ENCODE data around the gene MLST8.

MLST8 gene, protein sequence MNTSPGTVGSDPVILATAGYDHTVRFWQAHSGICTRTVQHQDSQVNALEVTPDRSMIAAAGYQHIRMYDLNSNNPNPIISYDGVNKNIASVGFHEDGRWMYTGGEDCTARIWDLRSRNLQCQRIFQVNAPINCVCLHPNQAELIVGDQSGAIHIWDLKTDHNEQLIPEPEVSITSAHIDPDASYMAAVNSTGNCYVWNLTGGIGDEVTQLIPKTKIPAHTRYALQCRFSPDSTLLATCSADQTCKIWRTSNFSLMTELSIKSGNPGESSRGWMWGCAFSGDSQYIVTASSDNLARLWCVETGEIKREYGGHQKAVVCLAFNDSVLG

GRCh38 chr16:2205104-2205966 lies at the start of gene MLST8:
Gene MLST8, plus strand, starts transcription at chr16:2205454. Its CDS starts 632 bp downstream, at chr16:2206086.
- peak; percentile 85 for DNase-seq (ENCODE audit: low read depth)

DNA sequence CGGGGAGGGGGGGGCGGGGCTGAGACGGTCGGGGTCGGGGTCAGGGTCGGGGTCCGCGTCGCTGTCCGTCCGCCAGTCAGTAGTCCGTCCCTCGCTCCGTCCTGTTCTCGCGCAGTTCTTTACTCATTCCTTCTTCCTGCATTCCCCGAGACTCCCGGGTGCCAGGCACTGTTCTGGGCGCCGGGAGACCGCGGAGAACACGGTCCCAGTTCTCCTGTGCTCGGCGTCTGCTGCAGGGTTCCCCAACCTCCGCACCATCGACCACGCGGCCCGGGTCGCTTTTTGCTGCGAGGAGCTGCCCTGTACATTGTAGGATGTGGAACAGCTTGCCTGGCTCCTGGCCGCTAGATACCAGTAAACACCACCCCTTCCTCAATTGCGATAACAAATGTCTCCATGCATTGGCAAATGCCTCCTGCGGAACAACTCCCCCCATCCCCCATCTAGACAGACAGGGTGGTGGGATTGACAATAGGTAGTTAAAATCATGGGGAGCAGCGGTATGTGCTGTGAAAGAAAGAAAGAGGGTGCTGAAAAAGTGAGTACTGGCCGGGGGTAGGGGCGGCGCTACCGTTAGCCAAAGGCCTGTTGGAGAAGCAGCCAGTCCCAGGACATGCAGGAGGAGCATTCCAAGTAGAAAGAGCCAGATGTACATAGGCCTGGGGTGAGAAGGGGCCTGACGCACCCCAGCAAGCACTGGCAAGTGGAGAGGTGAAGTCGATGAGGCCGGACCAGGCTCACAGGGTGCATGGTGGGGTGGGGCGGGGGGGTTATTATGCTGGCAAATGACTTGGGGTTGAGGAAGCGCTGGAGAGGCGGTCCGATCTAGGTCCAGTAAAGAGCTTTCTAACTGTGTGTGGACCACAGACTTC lies 49.0 kb upstream of the MLST8 start:
- DNase-seq (ENCODE audit: low read depth), result peak; percentile 78

DNA sequence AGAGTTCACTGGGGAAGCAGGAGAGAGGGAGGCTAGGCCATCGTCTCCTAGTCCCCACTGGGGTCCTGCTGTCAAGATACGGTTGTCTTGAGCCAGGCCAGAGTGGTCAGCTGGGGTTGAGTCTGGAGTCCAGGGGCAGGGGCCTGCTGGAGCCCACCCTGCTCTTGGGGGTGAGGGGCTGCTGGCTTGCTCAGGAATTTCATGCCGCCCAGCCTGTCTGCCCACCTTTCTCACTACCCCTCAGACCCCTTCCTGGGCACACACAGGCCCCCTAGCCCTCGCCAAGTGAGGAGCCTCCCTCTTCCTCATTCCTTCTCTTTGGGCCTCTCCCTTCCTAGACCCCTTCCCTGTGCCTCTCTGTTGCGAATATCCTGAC lies 48.4 kb upstream of the MLST8 start:
- DNase-seq (ENCODE audit: low read depth), result no peak

DNA sequence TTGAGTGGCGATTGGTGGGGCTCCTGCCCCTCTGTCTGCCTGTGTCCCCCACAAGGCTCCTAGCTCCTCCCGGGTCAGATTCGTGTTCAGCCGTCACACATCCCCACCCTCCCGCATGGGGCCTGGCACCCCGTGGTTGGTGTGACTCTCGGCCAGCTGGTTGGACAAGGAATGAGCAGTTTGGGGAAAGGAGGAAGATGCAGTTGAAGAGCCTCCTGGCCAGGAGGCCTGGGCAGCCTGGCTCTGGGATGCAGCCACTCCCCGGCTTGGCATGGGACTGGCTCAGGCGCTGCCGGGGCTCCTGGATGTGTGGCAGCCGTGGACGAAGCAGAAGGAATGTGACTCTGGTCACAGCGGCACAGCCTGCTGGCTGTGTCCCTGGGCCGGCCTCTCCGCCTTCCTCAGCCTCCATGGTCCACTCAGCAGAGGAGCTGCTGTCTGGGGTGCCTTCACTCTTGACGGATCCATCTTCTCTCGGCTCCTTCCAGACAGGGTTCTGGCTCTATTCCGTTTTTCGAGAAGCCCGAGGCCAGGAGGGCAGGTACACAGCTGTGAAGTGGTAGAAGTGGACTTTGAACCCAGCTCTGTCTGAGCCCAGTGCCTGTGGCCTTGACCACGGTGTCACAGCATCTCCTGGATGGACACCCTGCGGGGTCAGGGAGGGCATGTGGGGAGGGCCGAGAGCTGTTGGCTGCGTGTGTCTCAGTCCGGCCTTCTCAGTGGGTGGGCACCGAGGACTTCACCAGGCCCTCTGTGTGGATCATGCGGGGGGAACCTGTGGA lies 47.6 kb upstream of the MLST8 start:
- no peak for DNase-seq (ENCODE audit: low read depth)

- no peak for DNase-seq (ENCODE audit: low read depth)
Measured at GRCh38 chr16:2158262-2158638, 47.0 kb upstream of the MLST8 start.

DNA sequence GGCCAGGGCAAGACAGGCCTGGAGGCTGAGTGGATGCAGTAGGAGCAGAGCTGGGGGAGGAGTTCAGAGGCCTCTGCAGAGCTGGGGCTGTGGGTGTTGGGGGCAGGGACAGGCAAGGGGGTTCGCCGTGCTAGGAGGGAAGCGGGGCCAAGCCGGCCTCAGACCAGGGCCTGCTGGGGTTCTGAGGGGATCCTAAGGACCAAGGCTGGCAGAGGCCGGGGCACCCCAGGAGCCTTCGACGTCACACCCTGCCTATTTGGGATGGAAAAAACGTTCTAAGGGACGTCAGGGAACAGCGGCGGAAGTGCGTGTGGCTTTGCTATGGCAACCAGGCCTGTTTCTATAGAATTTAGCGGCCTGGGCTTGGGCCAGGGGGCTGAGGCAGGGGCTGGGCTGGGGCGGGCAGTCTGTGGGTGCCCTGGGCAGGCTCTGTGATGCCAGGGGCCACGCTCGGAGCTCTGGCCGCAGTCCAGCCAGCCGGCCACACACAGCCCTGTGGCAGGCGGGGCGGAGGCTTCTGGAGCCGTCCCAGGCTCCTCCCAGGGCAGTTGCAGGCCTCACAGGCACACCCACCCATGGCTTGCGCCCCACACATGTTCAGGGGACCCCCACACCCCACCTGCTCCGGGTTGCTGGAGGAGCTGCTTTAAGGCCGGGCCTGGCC lies 45.9 kb upstream of the MLST8 start:
- DNase-seq (ENCODE audit: low read depth), result no peak

GRCh38 chr16:2160915-2161551 lies 44.2 kb upstream of the MLST8 start:
- no peak for DNase-seq (ENCODE audit: low read depth)

DNA sequence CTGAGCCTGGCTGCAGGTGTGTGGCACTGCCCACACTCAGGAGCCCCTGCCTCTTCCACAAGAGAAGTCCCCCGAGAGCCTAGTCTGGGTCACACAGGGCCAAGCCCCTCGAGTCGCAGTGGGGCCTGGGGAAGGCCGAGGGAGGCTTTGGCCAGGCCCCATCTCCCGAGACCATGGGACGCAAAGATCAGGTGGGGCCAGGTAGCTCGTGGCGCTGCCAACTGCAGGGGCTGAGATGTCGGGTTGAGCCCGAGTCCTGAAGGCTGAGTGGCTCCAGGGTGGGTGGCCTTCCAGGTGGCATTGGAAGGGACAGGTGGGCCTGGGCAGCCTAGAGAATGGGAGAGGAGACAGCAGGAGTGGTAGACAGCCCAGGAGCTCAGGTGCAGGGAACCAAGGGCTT lies 43.3 kb upstream of the MLST8 start:
- DNase-seq (ENCODE audit: low read depth), result no peak

- no peak for DNase-seq (ENCODE audit: low read depth)
Measured at GRCh38 chr16:2162676-2163118, 42.6 kb upstream of the MLST8 start.

DNA sequence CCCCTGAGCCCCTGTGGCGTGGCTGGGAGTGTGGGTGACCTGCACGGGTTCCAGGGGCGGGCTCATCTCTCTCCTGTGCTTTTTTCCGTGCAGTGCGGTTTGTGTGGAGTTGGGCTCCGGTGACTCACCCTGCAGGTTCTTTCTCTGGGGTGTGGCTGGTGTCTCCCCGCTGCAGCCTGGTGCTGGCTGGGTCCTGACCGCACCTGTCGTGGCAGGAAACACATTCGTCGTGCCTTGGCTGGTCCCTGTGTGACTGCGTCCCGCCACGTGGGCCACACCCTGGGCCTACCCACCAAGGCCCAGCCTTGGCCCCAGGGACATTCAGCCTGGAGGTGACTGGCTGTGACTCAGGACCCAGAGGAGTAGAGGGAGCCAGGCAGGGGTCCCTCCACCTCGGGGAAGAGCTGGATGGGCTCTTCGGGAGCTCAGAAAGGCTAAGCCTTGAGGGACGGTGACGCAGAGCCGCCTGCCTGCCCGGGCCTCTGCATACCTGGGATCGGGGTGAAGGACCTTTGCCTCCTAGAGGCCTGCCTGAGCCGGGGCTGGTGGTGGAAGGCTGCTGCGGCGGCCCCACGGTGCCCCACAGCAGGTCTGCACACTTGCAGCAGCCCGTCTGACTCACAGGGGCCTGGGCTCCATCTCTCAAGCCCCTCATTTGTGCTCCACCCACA lies 41.9 kb upstream of the MLST8 start:
- no peak for DNase-seq (ENCODE audit: low read depth)

GRCh38 chr16:2165861-2166260 lies 39.4 kb upstream of the MLST8 start:
- no peak for DNase-seq (ENCODE audit: low read depth)

DNA sequence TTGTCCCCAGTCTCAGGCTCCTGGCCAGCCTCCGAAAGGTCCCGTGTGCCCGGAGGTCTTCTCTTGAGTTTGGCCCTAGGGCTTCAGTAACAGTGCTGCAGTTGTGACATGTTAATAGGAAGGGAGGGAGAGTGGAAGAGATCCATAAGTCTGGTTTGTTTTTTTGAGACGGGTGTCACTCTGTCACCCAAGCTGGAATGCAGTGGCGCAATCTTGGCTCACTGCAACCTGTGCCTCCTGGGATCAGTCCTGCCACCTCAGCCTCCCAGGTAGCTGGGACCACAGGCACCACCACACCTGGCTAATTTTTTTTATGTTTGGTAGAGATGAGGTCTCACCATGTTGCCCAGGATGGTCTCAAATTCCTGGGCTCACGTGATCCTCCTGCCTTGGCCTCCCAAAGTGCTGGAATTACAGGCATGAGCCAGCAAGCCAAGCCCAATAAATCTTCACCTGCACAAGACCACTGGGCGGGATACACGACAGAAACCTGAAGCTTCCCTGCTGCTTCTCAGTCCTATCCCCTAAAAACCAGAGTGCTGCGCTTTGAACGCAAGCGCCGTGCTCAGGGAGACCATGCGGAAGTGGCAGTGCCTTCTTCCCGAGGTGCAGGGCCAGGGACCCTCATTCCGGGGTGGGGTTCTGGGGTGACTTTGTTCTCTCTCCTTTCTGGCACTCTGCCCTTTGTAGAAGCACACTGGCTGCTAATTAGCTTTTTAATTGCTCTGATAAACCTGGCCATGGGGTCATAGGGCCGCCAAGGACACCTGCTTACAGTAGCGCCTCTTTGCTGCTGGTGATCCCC lies 38.8 kb upstream of the MLST8 start:
- DNase-seq (ENCODE audit: low read depth), result no peak

- no peak for DNase-seq (ENCODE audit: low read depth)
Measured at GRCh38 chr16:2167068-2167638, 38.1 kb upstream of the MLST8 start.

- no peak for DNase-seq (ENCODE audit: low read depth)
Measured at GRCh38 chr16:2170080-2170479, 35.2 kb upstream of the MLST8 start.

GRCh38 chr16:2170587-2171435 lies 34.4 kb upstream of the MLST8 start:
- DNase-seq (ENCODE audit: low read depth), result no peak

DNA sequence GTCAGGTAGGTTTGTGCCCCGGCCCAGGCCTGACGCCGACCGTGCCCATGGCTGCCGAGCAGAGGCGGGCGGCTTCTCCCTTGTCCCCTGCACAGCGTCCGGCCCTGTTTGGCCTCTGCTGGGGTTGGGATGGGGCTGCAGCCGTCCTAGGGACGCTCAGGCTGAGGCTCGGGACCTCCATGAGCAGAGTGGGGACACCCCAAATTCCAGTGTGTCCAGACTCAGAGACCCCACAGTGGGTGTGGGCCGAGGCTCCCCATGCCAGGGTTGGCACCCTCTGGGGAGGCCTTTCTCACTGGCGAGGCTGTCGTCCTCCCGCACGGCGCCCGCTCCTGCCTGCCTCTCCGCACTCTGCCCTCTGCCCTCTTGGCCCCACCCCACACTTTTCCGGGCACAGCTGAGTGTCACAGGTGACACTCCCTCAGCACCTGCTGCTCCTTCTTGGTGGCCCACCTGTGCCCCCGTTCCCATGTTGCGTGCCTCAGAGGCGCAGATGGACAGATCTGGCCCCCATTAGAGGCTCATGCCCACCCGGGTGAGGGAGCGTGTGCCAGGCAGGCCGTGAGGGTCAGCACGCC lies 33.6 kb upstream of the MLST8 start:
- no peak for DNase-seq (ENCODE audit: low read depth)

DNA sequence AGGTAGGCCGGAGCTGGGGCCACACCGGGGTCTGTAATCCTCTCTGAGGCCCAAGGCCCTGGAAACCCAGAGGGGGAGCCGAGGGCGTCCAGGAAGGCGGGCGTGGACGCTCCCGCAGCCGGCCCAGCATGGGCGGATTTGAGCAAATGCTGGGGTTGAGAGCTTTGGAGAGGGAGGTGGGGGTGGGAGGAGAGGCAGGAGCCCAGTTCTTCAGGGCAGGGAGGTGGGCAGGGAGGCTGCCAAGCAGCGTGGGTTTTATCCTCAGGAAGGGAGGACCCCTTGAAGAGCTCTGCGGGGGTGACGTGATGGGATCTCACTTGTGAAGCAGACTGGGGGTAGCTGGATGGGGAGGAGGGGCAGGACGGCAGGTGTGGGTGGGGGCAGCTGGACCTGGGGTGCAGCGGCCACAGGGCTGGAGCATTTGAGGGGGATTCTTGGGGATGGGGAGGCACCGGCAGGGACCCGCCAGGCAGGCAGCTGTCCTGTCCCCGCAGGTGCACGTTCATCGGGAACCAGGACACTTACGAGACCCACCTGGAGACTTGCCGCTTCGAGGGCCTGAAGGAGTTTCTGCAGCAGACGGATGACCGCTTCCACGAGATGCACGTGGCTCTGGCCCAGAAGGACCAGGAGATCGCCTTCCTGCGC lies 32.4 kb upstream of the MLST8 start:
- no peak for DNase-seq (ENCODE audit: low read depth)

Measured in ELR (cell line).